Parathyroid adenoma (tissue), 2 donors: ENCODE data around the gene WWOX.

Source experiments
- H2AFZ ChIP-seq: fragments of 300-600 bp; sonication (generic); one replicate; pipeline ENCODE4 v1.7.0; 2017; ENCODE audit warnings: antibody characterized with exemption, mild to moderate bottlenecking
- H3K27ac ChIP-seq: fragments of 300-600 bp; sonication (generic); one replicate; pipeline ENCODE4 v1.7.0; 2017
- H3K27me3 ChIP-seq: fragments of 300-600 bp; sonication (generic); one replicate; pipeline ENCODE4 v1.7.0; 2017; ENCODE audit warnings: low read length; ENCODE audit not compliant: control insufficient read depth, insufficient read depth
- H3K36me3 ChIP-seq: fragments of 300-600 bp; sonication (generic); one replicate; pipeline ENCODE4 v1.7.0; 2017; ENCODE audit warnings: low read length; ENCODE audit not compliant: control insufficient read depth, insufficient read depth
- H3K4me1 ChIP-seq: fragments of 300-600 bp; sonication (generic); one replicate; pipeline ENCODE4 v1.7.0; 2017; ENCODE audit warnings: control low read depth
- H3K4me2 ChIP-seq: fragments of 300-600 bp; sonication (generic); one replicate; pipeline ENCODE4 v1.7.0; 2017; ENCODE audit warnings: low read length
- H3K4me3 ChIP-seq: fragments of 300-600 bp; sonication (generic); one replicate; pipeline ENCODE4 v1.7.0; 2017; ENCODE audit warnings: low read depth, low read length
- H3K79me2 ChIP-seq: fragments of 300-600 bp; sonication (generic); one replicate; pipeline ENCODE4 v1.7.0; 2017; ENCODE audit warnings: control low read depth
- H3K9ac ChIP-seq: fragments of 300-600 bp; sonication (generic); one replicate; pipeline ENCODE4 v1.7.0; 2017; ENCODE audit warnings: mild to moderate bottlenecking
- H3K9me3 ChIP-seq: fragments of 300-600 bp; sonication (generic); one replicate; pipeline ENCODE4 v1.7.0; 2017; ENCODE audit warnings: low read length; ENCODE audit not compliant: control insufficient read depth
- TF ChIP-seq, protein P1 (sequence below): fragments of 300-600 bp; sonication (generic); IDR thresholded peaks from one replicate; pipeline ENCODE4 v1.7.0; 2017; ENCODE audit warnings: antibody characterized with exemption, mild to moderate bottlenecking
- donor health status: primary hyperparathyroidism.

The WWOX gene

DNA sequence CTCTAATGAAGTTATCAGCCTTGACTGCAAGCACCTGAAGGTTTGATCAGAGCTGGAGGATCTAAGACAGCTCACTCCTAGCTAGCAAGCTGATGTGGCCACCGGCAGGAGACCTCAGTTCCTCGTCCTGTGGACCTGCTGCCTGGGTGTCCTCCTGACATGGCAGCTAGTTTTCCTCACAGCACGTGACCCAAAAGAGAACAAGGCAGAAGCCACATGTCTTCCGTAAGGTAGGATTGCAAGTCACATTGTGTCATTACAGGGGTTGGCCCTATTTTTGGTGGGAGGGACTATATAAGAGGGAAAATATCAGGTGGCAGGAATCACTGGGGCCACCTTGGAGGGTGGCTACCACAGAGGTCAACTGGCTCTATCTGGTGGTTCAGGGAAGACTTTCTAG is 18.1 kb upstream of the WWOX start:
- H3K27ac ChIP-seq: no peak overlapping the region
- H3K4me1 ChIP-seq: no peaks in the 10 kb centered on the region
- H3K79me2 ChIP-seq: no peaks in the 10 kb centered on the region
- H3K4me2 ChIP-seq: no peak overlapping the region
- no peaks in the 10 kb centered on the region for H3K36me3 ChIP-seq
- no peak overlapping the region for H3K4me3 ChIP-seq
- no peaks in the 10 kb centered on the region for H3K9me3 ChIP-seq
- no peaks in the 10 kb centered on the region for H3K27me3 ChIP-seq
- no peak overlapping the region for H3K9ac ChIP-seq
- H2AFZ ChIP-seq: no peak overlapping the region
- TF ChIP-seq, protein P1, sequence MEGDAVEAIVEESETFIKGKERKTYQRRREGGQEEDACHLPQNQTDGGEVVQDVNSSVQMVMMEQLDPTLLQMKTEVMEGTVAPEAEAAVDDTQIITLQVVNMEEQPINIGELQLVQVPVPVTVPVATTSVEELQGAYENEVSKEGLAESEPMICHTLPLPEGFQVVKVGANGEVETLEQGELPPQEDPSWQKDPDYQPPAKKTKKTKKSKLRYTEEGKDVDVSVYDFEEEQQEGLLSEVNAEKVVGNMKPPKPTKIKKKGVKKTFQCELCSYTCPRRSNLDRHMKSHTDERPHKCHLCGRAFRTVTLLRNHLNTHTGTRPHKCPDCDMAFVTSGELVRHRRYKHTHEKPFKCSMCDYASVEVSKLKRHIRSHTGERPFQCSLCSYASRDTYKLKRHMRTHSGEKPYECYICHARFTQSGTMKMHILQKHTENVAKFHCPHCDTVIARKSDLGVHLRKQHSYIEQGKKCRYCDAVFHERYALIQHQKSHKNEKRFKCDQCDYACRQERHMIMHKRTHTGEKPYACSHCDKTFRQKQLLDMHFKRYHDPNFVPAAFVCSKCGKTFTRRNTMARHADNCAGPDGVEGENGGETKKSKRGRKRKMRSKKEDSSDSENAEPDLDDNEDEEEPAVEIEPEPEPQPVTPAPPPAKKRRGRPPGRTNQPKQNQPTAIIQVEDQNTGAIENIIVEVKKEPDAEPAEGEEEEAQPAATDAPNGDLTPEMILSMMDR: no peak

DNA sequence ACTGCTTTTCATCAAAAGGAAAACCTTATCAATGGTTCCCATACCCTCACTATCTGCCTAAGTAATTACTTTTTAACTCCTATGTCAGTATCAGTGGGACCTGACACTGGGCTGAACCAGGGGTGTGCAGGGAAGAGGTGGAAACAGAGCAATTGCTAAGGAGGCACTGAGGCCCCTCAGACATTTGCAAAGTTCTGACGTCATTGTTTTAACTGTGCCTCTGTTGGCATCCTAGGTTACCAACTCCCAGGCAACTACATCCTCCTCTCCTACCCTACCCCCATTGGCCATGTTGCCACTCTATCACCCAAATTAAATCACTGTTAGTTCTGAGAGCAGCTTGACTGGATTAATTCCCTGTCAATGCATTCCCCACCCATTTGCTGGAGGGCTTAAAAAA is 8.0 kb upstream of the WWOX start:
- TF ChIP-seq, protein P1: no peak
- no peak overlapping the region for H3K4me3 ChIP-seq
- H3K36me3 ChIP-seq: no peaks in the 10 kb centered on the region
- no peaks in the 10 kb centered on the region for H3K4me1 ChIP-seq
- H3K79me2 ChIP-seq: no peaks in the 10 kb centered on the region
- no peak overlapping the region for H3K27ac ChIP-seq
- no peak overlapping the region for H3K9ac ChIP-seq
- H3K27me3 ChIP-seq: no peaks in the 10 kb centered on the region
- no peak overlapping the region for H3K4me2 ChIP-seq
- H3K9me3 ChIP-seq: no peaks in the 10 kb centered on the region
- no peak overlapping the region for H2AFZ ChIP-seq

DNA sequence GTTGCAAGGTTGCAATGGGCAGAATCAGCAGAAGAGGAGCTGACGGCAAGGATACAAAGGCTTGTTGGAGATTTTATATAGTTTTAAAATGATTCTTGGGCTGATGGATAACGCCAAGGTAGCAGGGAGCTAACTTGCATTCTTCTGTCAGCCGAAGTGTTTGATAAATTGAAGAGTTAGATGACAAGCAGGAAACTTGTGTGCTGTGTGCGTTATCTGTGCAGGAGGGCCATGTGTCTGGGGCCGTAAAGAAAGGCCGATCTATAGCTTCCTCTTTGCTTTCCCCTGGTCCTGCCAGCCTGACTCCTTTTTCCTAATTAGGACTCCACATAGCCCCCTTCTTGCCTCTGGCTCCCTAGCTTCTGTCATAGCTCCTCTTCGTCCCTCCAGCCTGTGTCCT is 6.7 kb upstream of the WWOX start:
- Histone ChIP-seq H3K27ac (no peak overlapping the region), H3K4me1 (no peaks in the 10 kb centered on the region), H3K36me3 (no peaks in the 10 kb centered on the region), H3K9ac (no peak overlapping the region), H3K9me3 (no peaks in the 10 kb centered on the region), H3K79me2 (no peaks in the 10 kb centered on the region), H3K4me3 (no peak overlapping the region), H2AFZ (no peak overlapping the region), H3K27me3 (no peaks in the 10 kb centered on the region), H3K4me2 (no peak overlapping the region)
- TF ChIP-seq, protein P1: no peak

DNA sequence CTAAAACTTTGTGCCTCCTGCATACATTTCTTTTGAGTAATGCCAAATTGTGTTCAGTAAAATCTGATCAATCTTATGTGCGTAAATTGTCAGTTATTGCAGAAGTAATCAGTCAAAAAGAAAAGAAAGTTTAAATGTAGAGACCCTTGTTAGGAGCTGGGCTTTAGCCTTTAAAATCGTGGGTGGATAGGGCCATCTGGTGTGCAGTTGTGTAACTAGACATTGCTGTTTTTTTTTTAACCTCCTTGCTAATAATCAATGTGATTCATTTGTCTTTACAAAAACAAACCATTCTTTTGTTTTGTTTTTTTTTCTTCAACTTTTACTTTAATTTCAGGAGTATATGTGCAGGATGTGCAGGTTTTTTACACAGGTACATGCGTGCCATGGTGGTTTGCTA is 5.3 kb upstream of the WWOX start:
- Histone ChIP-seq H3K27ac (no peak overlapping the region), H3K27me3 (no peaks in the 10 kb centered on the region), H2AFZ (no peak overlapping the region), H3K9me3 (no peaks in the 10 kb centered on the region), H3K4me2 (no peak overlapping the region), H3K9ac (no peak overlapping the region), H3K36me3 (no peaks in the 10 kb centered on the region), H3K79me2 (no peaks in the 10 kb centered on the region), H3K4me1 (no peaks in the 10 kb centered on the region), H3K4me3 (no peak overlapping the region)
- TF ChIP-seq, protein P1: no peak

DNA sequence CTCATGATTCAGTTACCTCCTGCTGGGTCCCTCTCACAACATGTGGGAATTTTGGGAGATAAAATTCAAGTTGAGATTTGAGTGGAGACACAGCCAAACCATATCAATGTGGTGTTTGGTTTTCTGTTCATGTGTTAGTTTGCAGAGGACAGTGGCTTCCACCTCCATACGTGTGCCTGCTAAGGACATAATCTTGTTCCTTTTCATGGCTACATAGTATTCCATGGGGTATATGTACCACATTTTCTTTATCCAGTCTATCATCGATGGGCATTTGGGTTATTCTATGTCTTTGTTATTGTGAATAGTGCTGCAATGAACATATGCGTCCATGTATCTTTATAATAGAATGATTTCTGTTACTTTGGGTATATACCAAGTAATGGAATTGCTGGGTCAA is 4.5 kb upstream of the WWOX start:
- Histone ChIP-seq H3K4me1 (peaks cover under 1% of the 10 kb centered on the region), H2AFZ (no peak overlapping the region), H3K4me3 (no peak overlapping the region), H3K27me3 (no peaks in the 10 kb centered on the region), H3K9ac (no peak overlapping the region), H3K79me2 (peaks cover 3% of the 10 kb centered on the region), H3K27ac (no peak overlapping the region), H3K4me2 (no peak overlapping the region), H3K36me3 (no peaks in the 10 kb centered on the region), H3K9me3 (no peaks in the 10 kb centered on the region)
- TF ChIP-seq, protein P1: no peak
